Measurements from ENCODE around the gene MOSPD2. TPM values are rescaled to one million over a fixed set of nuclear protein-coding genes. Genes with fewer than 3 reads are reported as not detected.

Gene MOSPD2
- total RNA-seq, 1 experiment from 2014 or later = 8.7 TPM

Other genes starting within 250 kb of the MOSPD2 start
- 4.8 TPM for gene FANCB, start 352 bp upstream of the MOSPD2 start, total RNA-seq (2021; ENCODE audit: unreplicated experiment)